HG02870 (cell line): Measurements from ENCODE around the gene ABCA7.
A peak's percentile ranks its signal among the peaks of the same experiment; 100 is the strongest.

ENCODE experiments used
- ATAC-seq: cut with Tn5 transposase; IDR thresholded peaks from one replicate; pipeline ENCODE4 v1.9.1; 2021; ENCODE audit warnings: mild to moderate bottlenecking, moderate library complexity; ENCODE audit not compliant: unreplicated experiment

The ABCA7 gene

GRCh38 chr19:1035998-1036621 lies 3.8 kb upstream of the ABCA7 start:
- no peak for ATAC-seq

DNA sequence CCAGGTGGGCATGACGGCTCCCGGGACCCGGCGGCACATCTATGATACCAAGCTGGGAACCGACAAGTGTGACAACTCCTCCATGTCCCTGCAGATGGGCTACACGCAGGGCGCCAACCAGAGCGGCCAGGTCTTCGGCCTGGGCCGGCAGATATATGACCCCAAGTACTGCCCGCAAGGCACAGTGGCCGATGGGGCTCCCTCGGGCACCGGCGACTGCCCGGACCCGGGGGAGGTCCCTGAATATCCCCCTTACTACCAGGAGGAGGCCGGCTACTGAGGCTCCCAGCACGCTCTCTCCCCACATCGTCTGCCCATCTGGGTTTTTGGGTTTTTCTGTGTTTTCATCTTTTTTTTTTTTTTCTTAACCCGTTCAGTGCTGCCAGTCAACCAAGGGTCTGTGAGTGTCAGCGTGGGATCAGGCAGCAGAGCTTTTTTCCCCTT lies 2.3 kb upstream of the ABCA7 start:
- no peak for ATAC-seq

- no peak for ATAC-seq
Observed at GRCh38 chr19:1038978-1039645, 795 bp upstream of the ABCA7 start.

DNA sequence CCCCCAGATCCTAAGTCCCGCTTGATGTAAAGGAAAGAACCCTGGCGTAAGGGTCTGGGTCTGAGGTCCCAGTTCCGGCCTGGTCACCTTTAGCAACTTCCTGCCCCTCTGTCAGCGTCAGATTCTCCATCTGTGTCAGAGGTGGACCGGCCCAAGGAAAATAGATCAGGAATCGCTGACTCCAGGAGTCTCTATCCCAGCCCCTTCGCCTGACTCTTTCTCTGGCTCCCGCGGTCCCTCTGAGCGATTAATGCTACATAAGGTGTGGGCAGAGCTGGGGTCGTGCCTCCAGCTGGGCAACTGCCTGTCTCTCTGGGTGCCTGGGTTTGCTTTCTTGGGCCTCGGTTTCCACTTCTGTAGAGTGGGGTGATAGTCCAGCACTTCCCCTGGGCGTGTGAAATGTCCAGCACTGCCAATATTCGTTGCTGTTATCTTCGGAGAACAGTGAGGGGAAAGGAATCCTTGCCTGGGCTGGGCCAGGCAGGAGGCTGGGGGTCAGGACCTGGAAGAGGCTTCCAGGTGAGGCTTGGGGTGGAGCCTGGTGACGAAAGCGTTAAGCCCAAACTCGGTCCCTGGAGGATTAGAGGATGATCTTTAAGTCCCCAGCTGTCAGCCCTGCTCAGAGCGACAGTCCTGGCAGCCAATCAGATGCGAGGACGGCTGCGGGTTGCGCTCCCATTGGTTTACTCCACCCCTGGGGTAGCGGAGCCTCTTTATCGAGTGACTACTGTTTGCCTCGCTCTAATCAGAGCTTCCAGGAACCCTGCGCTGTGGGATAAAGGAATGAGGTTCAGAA lies 767 bp downstream of the ABCA7 start:
- peak; percentile 39 for ATAC-seq

- ATAC-seq = no peak
Observed at GRCh38 chr19:1041272-1041834, 1.4 kb downstream of the ABCA7 start.

DNA sequence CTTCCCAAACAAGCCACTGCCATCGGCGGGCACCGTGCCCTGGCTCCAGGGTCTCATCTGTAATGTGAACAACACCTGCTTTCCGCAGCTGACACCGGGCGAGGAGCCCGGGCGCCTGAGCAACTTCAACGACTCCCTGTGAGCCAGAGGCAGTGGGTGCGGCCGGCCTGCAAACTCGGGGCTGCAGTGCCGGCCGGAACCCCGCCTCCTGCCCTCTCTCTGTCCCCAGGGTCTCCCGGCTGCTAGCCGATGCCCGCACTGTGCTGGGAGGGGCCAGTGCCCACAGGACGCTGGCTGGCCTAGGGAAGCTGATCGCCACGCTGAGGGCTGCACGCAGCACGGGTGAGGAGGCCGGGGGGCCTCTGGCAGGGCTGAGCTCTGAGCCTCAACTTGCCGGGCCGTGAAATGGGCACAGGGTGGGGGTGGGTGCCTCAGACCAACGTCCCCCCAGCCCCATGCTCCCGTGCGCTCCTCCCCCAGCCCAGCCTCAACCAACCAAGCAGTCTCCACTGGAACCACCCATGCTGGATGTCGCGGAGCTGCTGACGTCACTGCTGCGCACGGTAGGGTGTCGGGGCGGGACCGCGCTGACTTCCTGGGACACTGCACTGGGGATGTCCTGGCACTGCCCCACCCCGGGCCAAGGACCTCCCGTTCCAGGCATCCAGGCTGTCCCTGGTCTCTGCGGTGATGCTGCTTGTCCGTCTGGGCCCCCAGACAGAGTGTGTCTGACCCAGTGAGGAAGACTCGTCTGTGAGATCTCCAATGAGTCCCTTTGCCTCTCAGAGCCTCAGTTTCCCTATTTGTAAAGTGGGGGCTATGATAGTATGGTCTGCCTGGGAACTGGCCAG lies 2.2 kb downstream of the ABCA7 start:
- no peak for ATAC-seq

- ATAC-seq = no peak
Observed at GRCh38 chr19:1042689-1043511, 3.0 kb downstream of the ABCA7 start.

DNA sequence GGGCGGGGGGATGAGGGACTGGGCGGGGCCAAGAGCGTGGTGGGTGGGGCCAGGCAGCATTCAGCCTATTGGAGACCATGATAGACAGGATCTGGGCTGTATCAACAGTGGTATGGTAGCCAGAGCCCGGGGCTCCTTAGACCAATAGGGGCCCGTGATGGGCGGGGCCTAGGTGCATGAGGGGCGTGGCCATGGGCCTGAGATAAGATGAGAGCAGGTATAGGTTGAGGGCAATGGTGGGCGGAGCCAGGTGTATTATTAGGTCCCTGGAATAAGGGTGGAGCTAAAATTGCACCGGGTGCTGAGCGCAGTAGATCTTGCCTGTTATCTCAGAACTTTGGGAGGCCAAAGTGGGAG lies 5.3 kb downstream of the ABCA7 start:
- no peak for ATAC-seq

GRCh38 chr19:1046117-1046626 lies 6.3 kb downstream of the ABCA7 start:
- no peak for ATAC-seq

DNA sequence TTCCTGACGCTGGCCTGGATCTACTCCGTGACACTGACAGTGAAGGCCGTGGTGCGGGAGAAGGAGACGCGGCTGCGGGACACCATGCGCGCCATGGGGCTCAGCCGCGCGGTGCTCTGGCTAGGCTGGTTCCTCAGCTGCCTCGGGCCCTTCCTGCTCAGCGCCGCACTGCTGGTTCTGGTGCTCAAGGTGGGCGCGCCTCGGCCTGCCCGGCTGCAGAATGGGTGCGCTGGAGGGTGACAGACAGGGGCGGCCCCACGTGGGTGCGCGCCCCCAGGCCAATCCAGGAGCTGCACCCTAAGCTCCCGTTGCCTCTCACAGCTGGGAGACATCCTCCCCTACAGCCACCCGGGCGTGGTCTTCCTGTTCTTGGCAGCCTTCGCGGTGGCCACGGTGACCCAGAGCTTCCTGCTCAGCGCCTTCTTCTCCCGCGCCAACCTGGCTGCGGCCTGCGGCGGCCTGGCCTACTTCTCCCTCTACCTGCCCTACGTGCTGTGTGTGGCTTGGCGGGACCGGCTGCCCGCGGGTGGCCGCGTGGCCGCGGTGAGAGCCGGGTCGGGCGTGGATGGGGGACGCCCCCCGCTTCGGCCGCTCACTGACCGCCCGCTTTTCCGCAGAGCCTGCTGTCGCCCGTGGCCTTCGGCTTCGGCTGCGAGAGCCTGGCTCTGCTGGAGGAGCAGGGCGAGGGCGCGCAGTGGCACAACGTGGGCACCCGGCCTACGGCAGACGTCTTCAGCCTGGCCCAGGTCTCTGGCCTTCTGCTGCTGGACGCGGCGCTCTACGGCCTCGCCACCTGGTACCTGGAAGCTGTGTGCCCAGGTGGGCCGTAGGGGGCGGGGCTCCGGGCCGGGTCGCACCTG lies 7.2 kb downstream of the ABCA7 start:
- no peak for ATAC-seq

DNA sequence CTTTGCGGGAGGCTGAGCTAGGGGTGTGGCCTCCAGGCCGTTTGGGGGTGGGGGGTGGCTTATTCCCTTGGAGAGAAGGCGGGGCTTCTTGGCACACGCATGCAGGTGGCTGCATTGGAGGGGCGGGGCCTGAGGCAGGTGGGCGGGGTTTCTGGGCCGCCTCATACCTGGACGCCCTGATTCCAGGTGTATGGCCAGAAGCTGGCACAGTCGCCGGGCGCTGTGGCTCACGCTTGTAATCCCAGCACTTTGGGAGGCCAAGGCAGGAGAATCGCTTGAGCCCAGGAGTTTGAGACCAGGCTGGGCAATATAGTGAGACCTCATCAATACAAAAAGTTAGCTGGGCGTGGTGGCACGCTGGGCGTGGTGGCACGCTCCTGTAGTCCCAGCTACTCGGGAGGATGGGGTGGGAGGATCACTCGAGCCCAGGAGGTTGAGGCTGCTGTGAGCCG lies 7.8 kb downstream of the ABCA7 start:
- no peak for ATAC-seq

GRCh38 chr19:1049106-1049505 lies 9.2 kb downstream of the ABCA7 start:
- no peak for ATAC-seq

- no peak for ATAC-seq
Observed at GRCh38 chr19:1049800-1050199, 9.9 kb downstream of the ABCA7 start.

DNA sequence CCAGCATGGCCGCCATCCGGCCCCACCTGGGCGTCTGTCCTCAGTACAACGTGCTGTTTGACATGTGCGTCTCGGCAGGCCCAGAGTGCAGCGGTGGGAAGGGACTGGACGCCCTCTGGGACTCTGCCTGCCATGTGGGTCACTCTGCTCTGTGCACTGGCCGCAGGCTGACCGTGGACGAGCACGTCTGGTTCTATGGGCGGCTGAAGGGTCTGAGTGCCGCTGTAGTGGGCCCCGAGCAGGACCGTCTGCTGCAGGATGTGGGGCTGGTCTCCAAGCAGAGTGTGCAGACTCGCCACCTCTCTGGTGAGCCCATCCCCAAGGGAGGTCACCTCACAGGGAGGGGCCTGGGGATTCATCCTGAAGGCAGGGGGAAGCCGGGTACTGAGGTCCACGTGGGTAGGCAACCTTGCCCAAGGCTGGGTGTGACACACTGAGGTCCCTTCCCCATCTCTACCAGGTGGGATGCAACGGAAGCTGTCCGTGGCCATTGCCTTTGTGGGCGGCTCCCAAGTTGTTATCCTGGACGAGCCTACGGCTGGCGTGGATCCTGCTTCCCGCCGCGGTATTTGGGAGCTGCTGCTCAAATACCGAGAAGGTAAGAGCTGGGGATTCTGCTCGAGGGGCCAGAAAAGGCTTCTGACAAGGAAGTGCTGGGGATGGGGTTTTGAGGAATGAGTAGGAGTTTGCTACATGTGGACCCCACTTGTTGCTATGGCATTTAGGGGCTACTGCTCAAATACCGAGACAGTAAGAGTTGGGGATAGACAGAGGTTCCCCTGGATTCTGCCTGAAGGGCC lies 11.3 kb downstream of the ABCA7 start:
- ATAC-seq = no peak

- no peak for ATAC-seq
Observed at GRCh38 chr19:1051791-1052190, 11.9 kb downstream of the ABCA7 start.

- ATAC-seq = no peak
Observed at GRCh38 chr19:1052349-1052975, 12.6 kb downstream of the ABCA7 start.
